IMR-90 (cell line): ENCODE data around the gene RABGGTA. TPM values are rescaled to one million over a fixed set of nuclear protein-coding genes. Genes with fewer than 3 reads are reported as not detected.
A peak's percentile ranks its signal among the peaks of the same experiment; 100 is the strongest.

ENCODE experiments used
- ATAC-seq: fragments of 200-7000 bp; cut with Tn5 transposase; 2 replicates; pipeline ENCODE4 v1.9.1; 2020; ENCODE audit warnings: low read depth, mild to moderate bottlenecking, moderate library complexity
- BruUV-seq: library from RNA; stranded (reverse); fragments of 400-500 nt; replicated peaks from 2 replicates; lab custom pipeline; 2021; lab: Mats Ljungman, UMichigan
- CTCF ChIA-PET: fragments of 300-600 bp; formaldehyde crosslinking; extraction: SDS; loops from one replicate; lab custom pipeline; 2021; ENCODE audit warnings: antibody characterized with exemption; lab: Yijun Ruan, JAX
- POLR2A ChIA-PET: fragments of 300-600 bp; sonication (Branson Sonifier 250); formaldehyde crosslinking; loops from one replicate; lab custom pipeline; 2022; ENCODE audit warnings: antibody characterized with exemption; ENCODE audit not compliant: unreplicated experiment; lab: Charles Lee
- DNase-seq: peaks from one replicate; pipeline ENCODE4 v3.0.0; 2013
- H2AFZ ChIP-seq: replicated peaks from 2 replicates; pipeline ENCODE3; 2013; ENCODE audit warnings: low read length, mild to moderate bottlenecking; ENCODE audit not compliant: poor library complexity
- H2AK5ac ChIP-seq: 2 replicates; pipeline ENCODE4 v1.6.1; 2013; ENCODE audit warnings: low read depth, low read length, inconsistent platforms
- H2AK9ac ChIP-seq: replicated peaks from 2 replicates; pipeline ENCODE3; 2013; ENCODE audit warnings: mild to moderate bottlenecking, low read depth, low read length, moderate library complexity; ENCODE audit not compliant: poor library complexity
- H2BK120ac ChIP-seq: 2 replicates; pipeline ENCODE4 v1.6.1; 2013; ENCODE audit warnings: low read depth, low read length, inconsistent platforms
- H2BK15ac ChIP-seq: 3 replicates; pipeline ENCODE4 v1.6.1; 2013; ENCODE audit warnings: low read depth, low read length, inconsistent platforms
- H2BK20ac ChIP-seq: 2 replicates; pipeline ENCODE4 v1.6.1; 2013; ENCODE audit warnings: low read depth, mild to moderate bottlenecking, inconsistent platforms, low read length, moderate library complexity
- H2BK5ac ChIP-seq: 2 replicates; pipeline ENCODE4 v1.6.1; 2013; ENCODE audit warnings: mild to moderate bottlenecking, low read depth, low read length, inconsistent platforms; ENCODE audit not compliant: poor library complexity, severe bottlenecking
- H3K14ac ChIP-seq: replicated peaks from 2 replicates; pipeline ENCODE4 v1.6.1; 2013; ENCODE audit warnings: low read depth, low read length, inconsistent platforms
- H3K18ac ChIP-seq: 2 replicates; pipeline ENCODE4 v1.6.1; 2013; ENCODE audit warnings: low read depth, low read length, control low read depth
- H3K23ac ChIP-seq: 2 replicates; pipeline ENCODE4 v1.6.1; 2013; ENCODE audit warnings: low read depth, low read length, inconsistent platforms
- H3K27ac ChIP-seq: 2 replicates; pipeline ENCODE4 v1.5.1; 2013; ENCODE audit warnings: mild to moderate bottlenecking, control low read depth, low read length; ENCODE audit not compliant: insufficient read depth
- H3K27me3 ChIP-seq: 2 replicates; pipeline ENCODE4 v1.6.1; 2013; ENCODE audit warnings: low read length; ENCODE audit not compliant: control insufficient read depth, insufficient read depth
- H3K36me3 ChIP-seq: 2 replicates; pipeline ENCODE4 v1.6.1; 2013; ENCODE audit warnings: low read length, mixed read lengths; ENCODE audit not compliant: control insufficient read depth, insufficient read depth
- H3K4ac ChIP-seq: 2 replicates; pipeline ENCODE4 v1.6.1; 2013; ENCODE audit warnings: low read depth, low read length, inconsistent platforms
- H3K4me1 ChIP-seq: 2 replicates; pipeline ENCODE4 v1.6.1; 2013; ENCODE audit warnings: low read length, mixed read lengths; ENCODE audit not compliant: control insufficient read depth, insufficient read depth
- H3K4me2 ChIP-seq: 2 replicates; pipeline ENCODE4 v1.6.1; 2013; ENCODE audit warnings: low read depth, mild to moderate bottlenecking, control low read depth, low read length, moderate library complexity
- H3K4me3 ChIP-seq: 2 replicates; pipeline ENCODE4 v1.5.1; 2013; ENCODE audit warnings: low read depth, mild to moderate bottlenecking, control low read depth, low read length, moderate library complexity; ENCODE audit not compliant: insufficient read depth
- H3K56ac ChIP-seq: 2 replicates; pipeline ENCODE4 v1.6.1; 2013; ENCODE audit warnings: low read length, inconsistent platforms; ENCODE audit not compliant: insufficient read depth; ENCODE audit errors: extremely low read depth
- H3K79me1 ChIP-seq, 2 experiments: 2 replicates each; pipeline ENCODE4 v1.6.1; 2013; ENCODE audit warnings: low read length in 2 of 2, inconsistent platforms in 1 of 2, low read depth in 1 of 2
- H3K9ac ChIP-seq: 2 replicates; pipeline ENCODE4 v1.6.1; 2013; ENCODE audit warnings: low read depth, low read length, control low read depth
- H3K9me1 ChIP-seq: 2 replicates; pipeline ENCODE4 v1.6.1; 2013; ENCODE audit warnings: low read length, inconsistent platforms; ENCODE audit not compliant: insufficient read depth
- H3K9me3 ChIP-seq: 2 replicates; pipeline ENCODE4 v1.6.1; 2013; ENCODE audit warnings: low read length; ENCODE audit not compliant: control insufficient read depth, insufficient read depth
- H4K20me1 ChIP-seq: 2 replicates; pipeline ENCODE4 v1.6.1; 2013; ENCODE audit warnings: low read length, inconsistent platforms; ENCODE audit not compliant: insufficient read depth
- H4K5ac ChIP-seq: 2 replicates; pipeline ENCODE4 v1.6.1; 2013; ENCODE audit warnings: mild to moderate bottlenecking, low read depth, low read length, control low read depth
- H4K8ac ChIP-seq, 2 experiments: 2 replicates each; pipeline ENCODE4 v1.6.1; 2013; ENCODE audit warnings: low read depth in 2 of 2, low read length in 2 of 2, control low read depth in 1 of 2, inconsistent platforms in 1 of 2
- H4K91ac ChIP-seq: 2 replicates; pipeline ENCODE4 v1.6.1; 2013; ENCODE audit warnings: low read depth, low read length, inconsistent platforms; ENCODE audit not compliant: insufficient read depth
- BHLHE40 ChIP-seq: fragments of 150-350 bp; IDR thresholded peaks from 2 replicates; pipeline ENCODE4 v1.6.1; 2016; ENCODE audit warnings: mild to moderate bottlenecking, low read depth, low read length
- CEBPB ChIP-seq: IDR thresholded peaks from 2 replicates; pipeline ENCODE4 v1.6.1; 2012; ENCODE audit warnings: low read depth, low read length, improper control_type of control experiment
- CHD1 ChIP-seq: IDR thresholded peaks from 2 replicates; pipeline ENCODE4 v1.6.1; 2012; ENCODE audit warnings: low read depth, low read length, improper control_type of control experiment
- CTCF ChIP-seq: conservative IDR thresholded peaks from 2 replicates; pipeline ENCODE4 v1.5.1; 2012; ENCODE audit warnings: mild to moderate bottlenecking, low read depth, low read length, improper control_type of control experiment
- ELK1 ChIP-seq: fragments of 150-350 bp; IDR thresholded peaks from 2 replicates; pipeline ENCODE4 v1.6.1; 2016; ENCODE audit warnings: low read depth, mild to moderate bottlenecking, low read length, moderate library complexity, borderline replicate concordance
- FOS ChIP-seq: fragments of 150-350 bp; IDR thresholded peaks from 2 replicates; pipeline ENCODE4 v1.6.1; 2016; ENCODE audit warnings: low read depth, low read length
- MAFK ChIP-seq: IDR thresholded peaks from 2 replicates; pipeline ENCODE4 v1.6.1; 2012; ENCODE audit warnings: low read depth, low read length, improper control_type of control experiment
- MAZ ChIP-seq: IDR thresholded peaks from 2 replicates; pipeline ENCODE4 v1.6.1; 2012; ENCODE audit warnings: low read depth, mild to moderate bottlenecking, low read length, improper control_type of control experiment, moderate library complexity, borderline replicate concordance
- MXI1 ChIP-seq: IDR thresholded peaks from 2 replicates; pipeline ENCODE4 v1.6.1; 2012; ENCODE audit warnings: low read depth, mild to moderate bottlenecking, low read length, moderate library complexity, borderline replicate concordance
- NFE2L2 ChIP-seq: fragments of 150-350 bp; IDR thresholded peaks from 2 replicates; pipeline ENCODE4 v1.6.1; 2016; ENCODE audit warnings: low read depth, mild to moderate bottlenecking, low read length
- POLR2A ChIP-seq: IDR thresholded peaks from 2 replicates; pipeline ENCODE4 v1.6.1; 2012; ENCODE audit warnings: mild to moderate bottlenecking, low read depth, low read length
- RAD21 ChIP-seq: IDR thresholded peaks from 2 replicates; pipeline ENCODE4 v1.6.1; 2012; ENCODE audit warnings: low read length, improper control_type of control experiment
- RCOR1 ChIP-seq: IDR thresholded peaks from 2 replicates; pipeline ENCODE4 v1.6.1; 2012; ENCODE audit warnings: mild to moderate bottlenecking, low read length, improper control_type of control experiment; ENCODE audit not compliant: insufficient replicate concordance
- RFX5 ChIP-seq: IDR thresholded peaks from 2 replicates; pipeline ENCODE4 v1.8.0; 2012; ENCODE audit warnings: low read depth, mild to moderate bottlenecking, low read length, moderate library complexity
- SMC3 ChIP-seq: fragments of 150-350 bp; IDR thresholded peaks from 2 replicates; pipeline ENCODE4 v1.6.1; 2016; ENCODE audit warnings: low read depth, mild to moderate bottlenecking, antibody characterized with exemption, low read length, moderate library complexity
- USF2 ChIP-seq: fragments of 150-350 bp; IDR thresholded peaks from 2 replicates; pipeline ENCODE4 v1.6.1; 2017; ENCODE audit warnings: mild to moderate bottlenecking, antibody characterized with exemption, low read length, low read depth
- WGBS, 2 experiments: methylation state at CpG; one replicate each; pipeline versions ENCODE4 v1.1.5 to v1.1.7; 2013; ENCODE audit warnings: missing lambda C conversion rate in 2 of 2; ENCODE audit not compliant: insufficient read length in 1 of 2; ENCODE audit errors: extremely low coverage in 2 of 2; 5-methylcytosine and 5-hydroxymethylcytosine counted together
- dilution Hi-C: fragments of 300-500 bp; cut with HindIII; formaldehyde crosslinking; loops from one replicate; pipeline ENCODE4 v1.14.3; 2018; ENCODE audit warnings: low sequenced_read_pairs; ENCODE audit not compliant: unreplicated experiment
- in situ Hi-C: fragments of 300-500 bp; cut with MboI; formaldehyde crosslinking; loops from 3 replicates; pipeline ENCODE4 v1.14.3; 2019; ENCODE audit warnings: low sequenced_read_pairs, inconsistent platforms, mixed read lengths
- intact Hi-C: fragments of 100-400 bp; cut with micrococcal nuclease; formaldehyde crosslinking; loops from 2 replicates; pipeline ENCODE4 v1.10.0; 2022
- polyA plus RNA-seq, 3 experiments: library from polyadenylated mRNA; depleted of rRNA; stranded (reverse); fragments of >200 nt; gene quantifications; 2 replicates each; pipeline ENCODE4 v1.2.3, GENCODE V29; 2012; ENCODE audit warnings: low replicate concordance in 1 of 3
- total RNA-seq: library from RNA; depleted of rRNA; stranded (reverse); fragments of >200 nt; gene quantifications from 2 replicates; pipeline ENCODE4 v1.2.3, GENCODE V29; 2012

RABGGTA gene
- total and polyA plus RNA-seq, 2 of the 4 experiments (the other 2 are of a cell fraction), result 25.6 to 55.6 TPM

GRCh38 chr14:24316597-24316950 lies 45.2 kb upstream of the RABGGTA start:
- intact Hi-C loops (no loop called here), dilution Hi-C loops (no loop called here), in situ Hi-C loops (no loop called here)
- H3K23ac ChIP-seq, result no peak overlapping the region
- no TSS peak for BruUV-seq
- H4K8ac ChIP-seq, result no peak overlapping the region
- no peak overlapping the region for H2BK15ac ChIP-seq
- no peak overlapping the region for H3K56ac ChIP-seq
- H3K36me3 ChIP-seq, result no peaks in the 10 kb centered on the region
- DNase-seq (no peak), ATAC-seq (no peak; the same call in 1 of the 2 replicates)
- no peak overlapping the region for H2BK20ac ChIP-seq
- H3K4ac ChIP-seq, result no peak overlapping the region
- peaks cover 37% of the 10 kb centered on the region for H3K27me3 ChIP-seq
- H3K18ac ChIP-seq, result no peak overlapping the region
- no peak overlapping the region for H2BK5ac ChIP-seq
- H2BK120ac ChIP-seq, result no peak overlapping the region
- POLR2A ChIA-PET, result no interaction called here
- H3K9me1 ChIP-seq, result peaks cover 6% of the 10 kb centered on the region
- no peak overlapping the region for H3K14ac ChIP-seq
- CTCF ChIA-PET, result no interaction called here
- no peak overlapping the region for H3K4me3 ChIP-seq
- no peaks in the 10 kb centered on the region for H3K4me1 ChIP-seq
- no peak overlapping the region for H3K4me2 ChIP-seq
- H4K91ac ChIP-seq, result no peak overlapping the region
- H3K9me3 ChIP-seq, result no peaks in the 10 kb centered on the region
- no peak overlapping the region for H2AK9ac ChIP-seq
- H3K79me1 ChIP-seq, result no peaks in the 10 kb centered on the region
- H3K9ac ChIP-seq, result no peak overlapping the region
- H4K5ac ChIP-seq, result no peak overlapping the region
- TF ChIP-seq CHD1 (no peak), RCOR1 (no peak), BHLHE40 (no peak), MAFK (no peak), NFE2L2 (no peak), MXI1 (no peak), USF2 (no peak), CTCF (no peak), SMC3 (no peak), CEBPB (no peak), ELK1 (no peak), RAD21 (no peak), RFX5 (no peak), MAZ (no peak), POLR2A (no peak), FOS (no peak)
- H3K27ac ChIP-seq, result no peak overlapping the region
- peak overlapping the region; percentile 64 for H2AFZ ChIP-seq
- no peaks in the 10 kb centered on the region; the same call in 1 of the 2 replicates for H4K20me1 ChIP-seq
- 22% methylated on average over 10 of the region's 18 CpGs; no CpG with 5 or more reads in 1 of the 2 experiments for WGBS, 2 experiments
- peak overlapping the region; percentile 28; the same call in 1 of the 2 replicates for H2AK5ac ChIP-seq
